Fibroblast of the conjunctiva (primary cell): ENCODE data around the gene AK4.

Experiments used
- DNase-seq: peaks from one replicate; pipeline ENCODE4 v3.0.0-alpha.2; 2010; ENCODE audit warnings: low read depth

AK4 gene

DNA sequence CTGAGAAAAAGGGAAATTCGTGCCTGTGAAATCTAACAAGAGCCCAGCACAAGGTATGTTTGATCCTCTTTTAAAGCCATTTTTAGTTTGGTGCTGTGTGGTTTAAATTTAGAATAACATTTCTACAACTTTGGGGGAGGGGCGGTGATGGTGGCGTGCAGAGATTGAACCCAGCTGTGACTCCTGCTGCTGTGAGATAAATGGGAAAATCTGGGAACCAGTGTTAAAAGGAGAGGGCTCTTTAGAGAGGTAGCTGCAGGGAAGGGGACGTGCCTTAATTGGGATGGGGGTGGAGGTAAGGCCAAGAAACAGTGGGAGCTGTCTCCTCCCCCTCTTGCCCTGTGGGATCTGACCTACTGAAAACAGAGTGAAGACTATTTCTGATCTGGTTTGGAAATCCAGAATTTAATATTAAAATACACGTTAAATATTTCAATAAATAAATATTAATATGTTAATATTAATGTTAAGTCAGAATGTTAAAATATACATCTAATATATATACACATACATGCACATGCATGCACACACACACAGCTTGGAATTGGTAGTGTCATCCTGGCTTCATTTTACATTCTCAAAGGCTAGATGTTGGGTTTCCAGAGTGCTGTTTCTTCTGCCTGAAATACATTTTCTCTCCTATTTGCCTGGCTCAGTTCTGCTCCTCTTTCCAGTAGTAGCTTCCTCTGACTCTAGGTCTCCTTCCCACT lies 131.2 kb downstream of the AK4 start:
- no peak for DNase-seq
